A549 (cell line): ENCODE data around the gene RIPOR2.

ENCODE experiments used
- CTCF ChIP-seq: fragments of >200 bp; sonication (Bioruptor Twin); formaldehyde crosslinking; IDR thresholded peaks from 3 replicates; pipeline ENCODE4 v1.5.1; 2016
- ESRRA ChIP-seq: fragments of 150-350 bp; IDR thresholded peaks from 2 replicates; pipeline ENCODE4 v1.6.1; 2014; ENCODE audit warnings: mild to moderate bottlenecking, low read length, borderline replicate concordance
- MAX ChIP-seq: IDR thresholded peaks from 2 replicates; pipeline ENCODE4 v1.6.1; 2012
- PBX3 ChIP-seq: IDR thresholded peaks from 2 replicates; pipeline ENCODE4 v1.6.1; 2012
- POLR2A ChIP-seq: IDR thresholded peaks from 2 replicates; pipeline ENCODE4 v1.6.1; 2012; ENCODE audit warnings: mild to moderate bottlenecking, low read length
- TP53 ChIP-seq: fragments of 250-450 bp; sonication (Bioruptor Pico); IDR thresholded peaks from 2 replicates; pipeline ENCODE4 v1.5.0; 2021; ENCODE audit warnings: mild to moderate bottlenecking, moderate library complexity
- USF2 ChIP-seq: fragments of 450-650 bp; IDR thresholded peaks from 2 replicates; pipeline ENCODE4 v1.6.1; 2014; ENCODE audit warnings: antibody characterized with exemption

GRCh38 chr6:24897186-24897585 lies 38.6 kb downstream of the RIPOR2 start:
- TF ChIP-seq TP53 (CRISPR knock-in tag) (no peak), POLR2A (no peak), CTCF (no peak), ESRRA (no peak), PBX3 (no peak), USF2 (no peak), MAX (no peak)
